Measurements from ENCODE around the gene COQ10A. TPM values are rescaled to one million over a fixed set of nuclear protein-coding genes. Genes with fewer than 3 reads are reported as not detected.
"Not testable (repeated sequence)": the region's sequence is repeated elsewhere in the genome, so short reads cannot be mapped to it uniquely, and the experiment has no call there.

Gene COQ10A
- polyA plus RNA-seq, 3 donors, result 1.7 to 13.5 (median 2.0) TPM

DNA sequence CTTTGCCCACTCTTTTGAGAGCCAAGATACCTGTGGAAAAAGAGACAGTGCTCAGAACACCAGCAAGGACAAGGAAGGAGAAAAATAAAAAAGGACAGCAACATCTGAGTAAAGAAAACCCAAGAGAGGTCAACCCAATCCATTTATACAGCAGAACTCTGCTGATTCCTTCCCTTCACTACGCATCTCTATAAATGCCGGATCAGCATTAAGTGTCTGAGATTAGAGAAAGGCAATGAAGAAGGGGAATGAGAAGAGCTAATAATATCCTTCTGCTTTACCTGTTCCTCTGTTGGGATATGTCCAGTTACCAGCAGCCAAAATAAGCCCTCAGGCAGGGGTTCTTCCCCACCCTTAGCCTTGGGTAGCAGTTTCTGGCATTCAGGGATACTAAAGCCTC lies 15.8 kb downstream of the COQ10A start:
- no peak overlapping the region for H3K4me3 Mint-ChIP-seq
- TF ChIP-seq, protein P1, sequence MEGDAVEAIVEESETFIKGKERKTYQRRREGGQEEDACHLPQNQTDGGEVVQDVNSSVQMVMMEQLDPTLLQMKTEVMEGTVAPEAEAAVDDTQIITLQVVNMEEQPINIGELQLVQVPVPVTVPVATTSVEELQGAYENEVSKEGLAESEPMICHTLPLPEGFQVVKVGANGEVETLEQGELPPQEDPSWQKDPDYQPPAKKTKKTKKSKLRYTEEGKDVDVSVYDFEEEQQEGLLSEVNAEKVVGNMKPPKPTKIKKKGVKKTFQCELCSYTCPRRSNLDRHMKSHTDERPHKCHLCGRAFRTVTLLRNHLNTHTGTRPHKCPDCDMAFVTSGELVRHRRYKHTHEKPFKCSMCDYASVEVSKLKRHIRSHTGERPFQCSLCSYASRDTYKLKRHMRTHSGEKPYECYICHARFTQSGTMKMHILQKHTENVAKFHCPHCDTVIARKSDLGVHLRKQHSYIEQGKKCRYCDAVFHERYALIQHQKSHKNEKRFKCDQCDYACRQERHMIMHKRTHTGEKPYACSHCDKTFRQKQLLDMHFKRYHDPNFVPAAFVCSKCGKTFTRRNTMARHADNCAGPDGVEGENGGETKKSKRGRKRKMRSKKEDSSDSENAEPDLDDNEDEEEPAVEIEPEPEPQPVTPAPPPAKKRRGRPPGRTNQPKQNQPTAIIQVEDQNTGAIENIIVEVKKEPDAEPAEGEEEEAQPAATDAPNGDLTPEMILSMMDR (IDR thresholded peaks at IDR 0.05), result no peak
- peaks cover 10% of the 10 kb centered on the region for H4K20me1 ChIP-seq (ENCODE audit: insufficient read depth, low read length)
- H3K36me3 ChIP-seq (replicated peaks in 1 of 2; ENCODE audit: control insufficient read depth in 1 of 2, insufficient read depth in 2 of 2, low read length in 2 of 2), result peaks cover 74 to 95% of the 10 kb centered on the region in 2 donors
- no peak overlapping the region for H3K4me2 ChIP-seq (replicated peaks; ENCODE audit: extremely low read depth, low read length, poor library complexity, severe bottlenecking)
- H3K27me3 ChIP-seq (ENCODE audit: control insufficient read depth in 2 of 2, insufficient read depth in 2 of 2, low read length in 2 of 2), result no peaks in the 10 kb centered on the region
- H3K79me2 ChIP-seq (ENCODE audit: insufficient read depth, low read length), result peaks cover 1% of the 10 kb centered on the region
- intact Hi-C loops (cut with micrococcal nuclease), result no loop called here
- no peak for DNase-seq
- no peak overlapping the region for H3K4me3 ChIP-seq (replicated peaks in 1 of 3; ENCODE audit: low read depth in 2 of 3, low read length in 3 of 3)
- H3K36me3 Mint-ChIP-seq, result peaks cover 67 to 92% of the 10 kb centered on the region in 2 donors
- H3K27ac ChIP-seq (ENCODE audit: low read depth in 1 of 2, low read length in 2 of 2), result no peak overlapping the region
- peaks cover 2% of the 10 kb centered on the region for H3K4me1 Mint-ChIP-seq
- H3K9ac ChIP-seq (ENCODE audit: insufficient read depth, low read length, poor library complexity, severe bottlenecking), result no peak overlapping the region
- H3K27me3 Mint-ChIP-seq (ENCODE audit: low read depth in 3 of 3), result no peaks in the 10 kb centered on the region
- no CpG with 5 or more reads among the region's 2 CpGs for WGBS (ENCODE audit: insufficient coverage)
- H3K4me1 ChIP-seq (ENCODE audit: control insufficient read depth in 1 of 2, insufficient read depth in 2 of 2, low read length in 2 of 2), result no peaks in the 10 kb centered on the region
- H3K27ac Mint-ChIP-seq, result no peak overlapping the region
- no peaks in the 10 kb centered on the region for H3K9me3 ChIP-seq (replicated peaks in 1 of 2; ENCODE audit: control insufficient read depth in 1 of 2, insufficient read depth in 1 of 2, low read length in 2 of 2)
- H2AFZ ChIP-seq (ENCODE audit: insufficient read depth, low read depth, low read length, poor library complexity, severe bottlenecking), result no peak overlapping the region
- H3K9me3 Mint-ChIP-seq, result no peaks in the 10 kb centered on the region

DNA sequence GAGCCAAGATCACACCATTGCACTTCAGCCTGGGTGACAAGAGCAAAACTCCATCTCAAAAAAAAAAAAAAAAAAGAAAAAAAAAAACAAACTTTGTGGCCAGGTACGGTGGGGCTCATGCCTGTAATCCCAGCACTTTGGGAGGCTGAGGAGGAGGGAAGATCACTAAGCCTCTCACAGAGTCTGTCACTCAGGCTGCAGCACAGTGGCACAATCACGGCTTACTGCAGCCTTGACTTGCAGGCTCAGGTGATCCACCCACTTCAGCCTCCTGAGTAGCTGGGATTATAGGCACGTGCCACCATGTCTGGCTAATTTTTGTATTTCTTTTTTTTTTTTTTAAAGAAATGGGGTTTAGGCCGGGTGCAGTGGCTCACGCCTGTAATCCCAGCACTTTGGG lies 17.5 kb downstream of the COQ10A start:
- not testable (repeated sequence) for H3K4me2 ChIP-seq (replicated peaks; ENCODE audit: extremely low read depth, low read length, poor library complexity, severe bottlenecking)

More for the DNA sequence above, 17.5 kb downstream of the COQ10A start:
- Histone ChIP-seq H3K36me3 (replicated peaks in 1 of 2; ENCODE audit: control insufficient read depth in 1 of 2, insufficient read depth in 2 of 2, low read length in 2 of 2) (peaks cover 62 to 91% of the 10 kb centered on the region in 2 donors), H4K20me1 (ENCODE audit: insufficient read depth, low read length) (peaks cover 26% of the 10 kb centered on the region), H3K79me2 (ENCODE audit: insufficient read depth, low read length) (peaks cover 18% of the 10 kb centered on the region)
- 100% methylated on average over 1 of the region's 5 CpGs for WGBS (ENCODE audit: insufficient coverage)
- H2AFZ ChIP-seq (ENCODE audit: insufficient read depth, low read depth, low read length, poor library complexity, severe bottlenecking); H3K27ac Mint-ChIP-seq; H3K27ac ChIP-seq (ENCODE audit: low read depth in 1 of 2, low read length in 2 of 2); H3K4me3 ChIP-seq (replicated peaks in 1 of 3; ENCODE audit: low read depth in 2 of 3, low read length in 3 of 3); H3K4me3 Mint-ChIP-seq; H3K27me3 ChIP-seq (ENCODE audit: control insufficient read depth in 2 of 2, insufficient read depth in 2 of 2, low read length in 2 of 2); intact Hi-C loops (cut with micrococcal nuclease); H3K9ac ChIP-seq (ENCODE audit: insufficient read depth, low read length, poor library complexity, severe bottlenecking); H3K9me3 Mint-ChIP-seq; H3K4me1 Mint-ChIP-seq; H3K27me3 Mint-ChIP-seq (ENCODE audit: low read depth in 3 of 3); H3K4me1 ChIP-seq (ENCODE audit: control insufficient read depth in 1 of 2, insufficient read depth in 2 of 2, low read length in 2 of 2); DNase-seq; H3K9me3 ChIP-seq (replicated peaks in 1 of 2; ENCODE audit: control insufficient read depth in 1 of 2, insufficient read depth in 1 of 2, low read length in 2 of 2): not testable (repeated sequence)
- peaks cover 53 to 82% of the 10 kb centered on the region in 2 donors for H3K36me3 Mint-ChIP-seq
